PC-3 (cell line): ENCODE data around the gene SLC45A1. TPM values are rescaled to one million over a fixed set of nuclear protein-coding genes. Genes with fewer than 3 reads are reported as not detected.

Experiments
- ATAC-seq: fragments of 200-7000 bp; cut with Tn5 transposase; 2 replicates; pipeline ENCODE4 v1.9.1; 2020; ENCODE audit warnings: mild to moderate bottlenecking, moderate library complexity
- BruUV-seq: library from RNA; stranded (reverse); fragments of 400-500 nt; replicated peaks from 2 replicates; lab custom pipeline; 2021; lab: Mats Ljungman, UMichigan
- CTCF ChIA-PET: fragments of 300-600 bp; sonication (Branson Sonifier 250); formaldehyde crosslinking; loops from one replicate; lab custom pipeline; 2022; ENCODE audit warnings: antibody characterized with exemption; lab: Charles Lee
- POLR2A ChIA-PET: fragments of 300-600 bp; sonication (Branson Sonifier 250); formaldehyde crosslinking; loops from one replicate; lab custom pipeline; 2022; ENCODE audit warnings: antibody characterized with exemption; ENCODE audit not compliant: unreplicated experiment; lab: Charles Lee
- DNase-seq: peaks from one replicate; pipeline ENCODE4 v3.0.0-alpha.2; 2015
- H2AFZ ChIP-seq: fragments of 300-600 bp; sonication (generic); 2 replicates; pipeline ENCODE4 v1.6.0; 2016; ENCODE audit warnings: antibody characterized with exemption, low read length
- H3F3A ChIP-seq: fragments of 300-600 bp; sonication (generic); one replicate; pipeline ENCODE4 v1.6.0; 2017; ENCODE audit warnings: antibody characterized with exemption, low read length, control low read depth, mild to moderate bottlenecking; ENCODE audit not compliant: unreplicated experiment
- H3K27ac ChIP-seq: fragments of 300-600 bp; sonication (generic); 2 replicates; pipeline ENCODE4 v1.5.1; 2016; ENCODE audit warnings: mild to moderate bottlenecking, low read length
- H3K27me3 ChIP-seq: fragments of 300-600 bp; sonication (generic); 2 replicates; pipeline ENCODE4 v1.6.1; 2016; ENCODE audit warnings: low read length, mixed read lengths
- H3K36me3 ChIP-seq: fragments of 300-600 bp; sonication (generic); 2 replicates; pipeline ENCODE4 v1.6.1; 2016; ENCODE audit warnings: low read depth, mixed run types, low read length, mixed read lengths
- H3K4me1 ChIP-seq: fragments of 300-600 bp; sonication (generic); 2 replicates; pipeline ENCODE4 v1.5.1; 2016; ENCODE audit warnings: low read length; ENCODE audit not compliant: insufficient read depth
- H3K4me2 ChIP-seq: fragments of 300-600 bp; sonication (generic); 2 replicates; pipeline ENCODE4 v1.6.0; 2016; ENCODE audit warnings: low read length
- H3K4me3 ChIP-seq: fragments of 300-600 bp; sonication (generic); 2 replicates; pipeline ENCODE4 v1.5.1; 2016; ENCODE audit warnings: mild to moderate bottlenecking, low read length, mixed read lengths
- H3K79me2 ChIP-seq: fragments of 300-600 bp; sonication (generic); 2 replicates; pipeline ENCODE4 v1.6.1; 2017; ENCODE audit warnings: low read length, mixed read lengths
- H3K9ac ChIP-seq: fragments of 300-600 bp; sonication (generic); 2 replicates; pipeline ENCODE4 v1.6.0; 2016; ENCODE audit warnings: mild to moderate bottlenecking, low read length
- H3K9me2 ChIP-seq: fragments of 300-600 bp; sonication (generic); replicated peaks from 2 replicates; pipeline ENCODE4 v1.6.1; 2016; ENCODE audit warnings: mixed run types, low read length, mixed read lengths
- H3K9me3 ChIP-seq: fragments of 300-600 bp; sonication (generic); 2 replicates; pipeline ENCODE4 v1.6.1; 2016; ENCODE audit warnings: low read length, mixed read lengths
- H4K20me1 ChIP-seq: fragments of 300-600 bp; sonication (generic); 2 replicates; pipeline ENCODE4 v1.6.1; 2016; ENCODE audit warnings: low read length, mixed read lengths
- EZH2 ChIP-seq: fragments of 300-600 bp; sonication (generic); IDR thresholded peaks from one replicate; pipeline ENCODE4 v1.6.1; 2017; ENCODE audit warnings: antibody characterized with exemption, mild to moderate bottlenecking, low read length; ENCODE audit not compliant: unreplicated experiment
- EZH2phosphoT487 ChIP-seq: fragments of 300-600 bp; sonication (generic); IDR thresholded peaks from 2 replicates; pipeline ENCODE4 v1.6.1; 2018; ENCODE audit warnings: mild to moderate bottlenecking, antibody characterized with exemption, low read length, borderline replicate concordance
- intact Hi-C: fragments of 100-400 bp; cut with micrococcal nuclease; formaldehyde crosslinking; loops from 2 replicates; pipeline ENCODE4 v1.9.0; 2023
- total RNA-seq: library from RNA; depleted of rRNA; stranded (reverse); fragments of >200 nt; gene quantifications from 2 replicates; pipeline ENCODE4 v1.2.3, GENCODE V29; 2014
- TF ChIP-seq, protein P1 (sequence below): fragments of 300-600 bp; sonication (generic); conservative IDR thresholded peaks from 2 replicates; pipeline ENCODE4 v1.5.1; 2017; ENCODE audit warnings: antibody characterized with exemption, low read depth, mild to moderate bottlenecking, low read length

SLC45A1 gene
- total RNA-seq, 1 experiment from 2014 or later: 0.62 TPM

DNA sequence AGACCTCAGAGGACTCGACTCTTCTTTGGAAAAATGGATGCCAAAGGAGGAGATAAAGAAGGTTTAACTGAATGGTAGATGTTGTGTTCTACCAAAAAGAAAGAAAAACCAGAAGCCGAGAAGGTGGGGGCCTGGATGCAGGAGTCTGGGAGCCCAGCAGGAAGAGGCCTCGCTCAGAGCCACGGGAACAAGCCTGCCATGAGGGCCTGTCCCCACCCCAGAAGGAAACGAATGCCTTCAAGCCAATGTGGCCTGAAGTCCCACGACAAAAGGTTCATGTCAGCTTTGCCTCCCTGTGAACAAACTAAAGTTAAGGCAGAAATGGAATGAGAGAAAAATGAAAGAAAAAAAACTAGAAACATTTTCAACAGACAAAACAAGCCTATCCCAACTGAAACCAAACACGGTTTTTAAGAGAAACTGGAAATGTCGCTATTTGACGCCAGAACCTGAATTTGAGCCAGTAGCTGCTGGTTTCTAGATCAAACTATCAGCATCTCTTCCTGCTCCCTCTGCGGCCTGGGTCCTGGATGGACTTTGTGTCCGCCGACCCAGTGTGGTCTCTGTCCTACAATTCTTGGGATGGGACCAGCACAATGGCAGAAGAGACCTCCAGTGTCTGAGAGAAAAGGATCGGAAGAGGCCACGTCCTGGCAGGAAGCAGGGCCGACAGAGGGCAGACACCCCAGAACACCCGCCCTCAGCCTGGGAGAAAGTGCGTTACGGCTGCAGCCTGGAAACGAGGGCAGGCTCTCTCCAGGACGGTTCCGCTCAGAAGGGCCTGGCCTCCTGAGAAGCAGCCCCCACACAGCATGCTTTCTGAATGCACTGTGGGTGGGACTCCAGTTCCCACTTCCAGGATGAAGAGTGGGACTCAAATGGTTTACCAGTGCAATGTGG is 35.2 kb downstream of the SLC45A1 start:
- Histone ChIP-seq H3K4me1 (no peaks in the 10 kb centered on the region), H3K9ac (no peak overlapping the region), H3K27me3 (no peaks in the 10 kb centered on the region), H3K9me3 (no peaks in the 10 kb centered on the region), H4K20me1 (no peaks in the 10 kb centered on the region), H3K4me2 (no peak overlapping the region), H3F3A (no peaks in the 10 kb centered on the region), H3K9me2 (no peaks in the 10 kb centered on the region), H3K36me3 (peaks cover 10% of the 10 kb centered on the region), H2AFZ (no peak overlapping the region), H3K27ac (no peak overlapping the region), H3K79me2 (no peaks in the 10 kb centered on the region), H3K4me3 (no peak overlapping the region)
- BruUV-seq: no TSS peak
- no peak for TF ChIP-seq EZH2phosphoT487
- intact Hi-C loops: no loop called here
- POLR2A ChIA-PET: no interaction called here
- ATAC-seq: no peak
- CTCF ChIA-PET: interaction anchor here (0.5 kb wide), 1 partner anchor 219 kb away, joined by 4 read pairs; no protein-coding TSS in a partner anchor
- DNase-seq: no peak

DNA sequence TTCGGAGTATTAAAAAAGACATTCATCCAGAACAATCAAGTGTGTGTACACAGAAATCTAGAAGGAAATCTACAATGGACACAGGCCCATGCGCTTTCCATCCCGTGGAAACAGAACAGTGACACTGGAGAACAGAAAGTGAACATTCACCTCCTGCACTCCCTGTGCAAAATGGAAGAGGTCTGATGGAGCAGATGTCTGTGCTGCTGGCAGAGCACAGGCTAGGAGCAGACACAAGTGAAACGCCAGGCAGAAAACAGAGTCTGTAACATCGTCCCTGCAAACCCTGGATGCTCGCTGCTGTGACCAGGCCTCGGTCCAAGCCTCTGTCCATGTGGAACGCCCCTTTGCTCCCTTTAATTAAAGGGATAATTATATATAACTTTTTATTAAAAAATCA is 36.1 kb downstream of the SLC45A1 start:
- no TSS peak for BruUV-seq
- H2AFZ ChIP-seq: no peak overlapping the region
- H3K36me3 ChIP-seq: peaks cover 12% of the 10 kb centered on the region
- H3K27ac ChIP-seq: no peak overlapping the region
- no peaks in the 10 kb centered on the region for H3K27me3 ChIP-seq
- DNase-seq (no peak), ATAC-seq (no peak)
- no peaks in the 10 kb centered on the region for H3K9me3 ChIP-seq
- intact Hi-C loops: no loop called here
- no peaks in the 10 kb centered on the region for H3K9me2 ChIP-seq
- TF ChIP-seq EZH2 (no peak), EZH2phosphoT487 (no peak)
- TF ChIP-seq, protein P1, sequence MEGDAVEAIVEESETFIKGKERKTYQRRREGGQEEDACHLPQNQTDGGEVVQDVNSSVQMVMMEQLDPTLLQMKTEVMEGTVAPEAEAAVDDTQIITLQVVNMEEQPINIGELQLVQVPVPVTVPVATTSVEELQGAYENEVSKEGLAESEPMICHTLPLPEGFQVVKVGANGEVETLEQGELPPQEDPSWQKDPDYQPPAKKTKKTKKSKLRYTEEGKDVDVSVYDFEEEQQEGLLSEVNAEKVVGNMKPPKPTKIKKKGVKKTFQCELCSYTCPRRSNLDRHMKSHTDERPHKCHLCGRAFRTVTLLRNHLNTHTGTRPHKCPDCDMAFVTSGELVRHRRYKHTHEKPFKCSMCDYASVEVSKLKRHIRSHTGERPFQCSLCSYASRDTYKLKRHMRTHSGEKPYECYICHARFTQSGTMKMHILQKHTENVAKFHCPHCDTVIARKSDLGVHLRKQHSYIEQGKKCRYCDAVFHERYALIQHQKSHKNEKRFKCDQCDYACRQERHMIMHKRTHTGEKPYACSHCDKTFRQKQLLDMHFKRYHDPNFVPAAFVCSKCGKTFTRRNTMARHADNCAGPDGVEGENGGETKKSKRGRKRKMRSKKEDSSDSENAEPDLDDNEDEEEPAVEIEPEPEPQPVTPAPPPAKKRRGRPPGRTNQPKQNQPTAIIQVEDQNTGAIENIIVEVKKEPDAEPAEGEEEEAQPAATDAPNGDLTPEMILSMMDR: no peak
- CTCF ChIA-PET: no interaction called here
- no peak overlapping the region for H3K4me2 ChIP-seq
- no peaks in the 10 kb centered on the region for H3F3A ChIP-seq
- H4K20me1 ChIP-seq: no peaks in the 10 kb centered on the region
- H3K4me1 ChIP-seq: no peaks in the 10 kb centered on the region
- no peak overlapping the region for H3K9ac ChIP-seq
- POLR2A ChIA-PET: no interaction called here
- no peaks in the 10 kb centered on the region for H3K79me2 ChIP-seq
- H3K4me3 ChIP-seq: no peak overlapping the region

DNA sequence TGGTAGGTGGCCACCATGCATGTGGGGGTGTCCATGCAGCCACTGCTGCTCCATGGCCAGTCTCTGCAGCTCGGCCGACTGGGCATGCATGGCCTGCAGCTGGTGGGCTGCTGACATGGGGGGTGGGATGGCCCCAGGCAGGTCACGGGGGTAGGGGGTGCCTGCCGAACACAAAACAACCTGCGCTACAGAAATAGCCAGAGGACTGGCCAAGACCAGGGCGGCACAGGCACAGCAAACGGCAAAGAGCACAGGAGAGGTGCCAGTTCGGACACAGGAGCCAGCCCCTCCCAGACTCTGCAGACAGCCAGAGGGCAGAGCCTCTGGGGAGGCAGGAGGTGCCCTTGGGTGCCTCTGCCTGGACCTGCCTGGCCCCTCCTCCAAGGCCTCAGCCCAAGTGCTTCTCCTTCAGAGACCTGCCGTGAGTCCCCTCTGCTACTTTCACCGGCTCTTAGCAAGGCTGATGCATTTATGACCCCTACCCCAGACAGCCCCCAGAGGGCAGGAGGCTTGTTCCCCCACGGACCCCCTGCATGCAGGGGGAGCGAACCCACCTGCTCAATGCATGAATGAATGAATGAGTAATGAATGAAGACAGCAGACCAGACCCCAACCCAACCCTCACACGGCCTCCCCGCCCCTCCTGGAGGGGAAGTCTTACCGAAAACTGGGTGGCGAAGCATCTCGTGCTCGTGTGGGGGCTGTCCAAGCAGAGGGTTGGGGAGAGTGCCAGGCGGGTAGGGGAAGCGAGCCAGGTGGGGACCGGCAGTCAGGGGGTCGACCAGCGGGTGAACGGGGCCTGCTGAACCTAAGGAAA is 37.7 kb downstream of the SLC45A1 start:
- no TSS peak for BruUV-seq
- ChIA-PET POLR2A (no interaction called here), CTCF (no interaction called here)
- Histone ChIP-seq H3K4me1 (no peaks in the 10 kb centered on the region), H3F3A (no peaks in the 10 kb centered on the region), H3K9me2 (no peaks in the 10 kb centered on the region), H3K9ac (no peak overlapping the region), H4K20me1 (no peaks in the 10 kb centered on the region), H2AFZ (no peak overlapping the region), H3K36me3 (peaks cover 12% of the 10 kb centered on the region), H3K79me2 (no peaks in the 10 kb centered on the region), H3K4me2 (no peak overlapping the region), H3K27me3 (no peaks in the 10 kb centered on the region), H3K9me3 (no peaks in the 10 kb centered on the region), H3K27ac (no peak overlapping the region), H3K4me3 (no peak overlapping the region)
- DNase-seq (no peak), ATAC-seq (no peak)
- intact Hi-C loops: no loop called here
- TF ChIP-seq EZH2 (no peak), EZH2phosphoT487 (no peak)
- TF ChIP-seq, protein P1: no peak
